HepG2 (cell line): ENCODE results near the gene KRTAP3-2. TPM values are rescaled to one million over a fixed set of nuclear protein-coding genes. Genes with fewer than 3 reads are reported as not detected.
A peak's percentile ranks its signal among the peaks of the same experiment; 100 is the strongest.

Experiments
- ADNP ChIP-seq: sonication (generic); formaldehyde crosslinking; IDR thresholded peaks from 2 replicates; pipeline ENCODE4 v1.4.0; 2020; ENCODE audit warnings: missing genetic modification reagents
- CREB1 ChIP-seq, 2 experiments: fragments of 450-650 bp in 1 of 2; IDR thresholded peaks; 2 replicates each; pipeline ENCODE4 v1.6.1; 2016 to 2017; ENCODE audit warnings: control low read depth in 1 of 2, mild to moderate bottlenecking in 1 of 2, missing compliant biosample characterization in 1 of 2, missing genetic modification characterization in 1 of 2
- ETV6 ChIP-seq: sonication (generic); formaldehyde crosslinking; conservative IDR thresholded peaks from 2 replicates; pipeline ENCODE4 v1.4.0; 2020; ENCODE audit warnings: missing genetic modification reagents
- HNF1A ChIP-seq, 2 experiments: sonication (generic) in 1 of 2; formaldehyde crosslinking in 1 of 2; IDR thresholded peaks; 2 replicates each; pipeline versions ENCODE4 v1.4.0 to v1.6.1; 2016 to 2020; ENCODE audit warnings: borderline replicate concordance in 1 of 2, low read depth in 1 of 2, mild to moderate bottlenecking in 1 of 2, missing genetic modification reagents in 1 of 2
- HNF4A ChIP-seq: sonication (generic); formaldehyde crosslinking; IDR thresholded peaks from 2 replicates; pipeline ENCODE4 v1.4.0; 2020; ENCODE audit warnings: missing genetic modification reagents
- LCORL ChIP-seq, 2 experiments: fragments of 450-650 bp in 1 of 2; sonication (generic) in 1 of 2; formaldehyde crosslinking in 1 of 2; IDR thresholded peaks; 2 replicates each; pipeline versions ENCODE4 v1.5.0 to v1.6.1; 2017 to 2020; ENCODE audit warnings: antibody characterized with exemption in 1 of 2, missing genetic modification reagents in 1 of 2
- MATR3 ChIP-seq: sonication (generic); formaldehyde crosslinking; IDR thresholded peaks from 2 replicates; pipeline ENCODE4 v1.4.0; 2020; ENCODE audit warnings: missing genetic modification reagents
- MXI1 ChIP-seq: IDR thresholded peaks from 3 replicates; pipeline ENCODE4 v1.6.1; 2012; ENCODE audit warnings: low read depth, low read length, inconsistent platforms, borderline replicate concordance
- MYC ChIP-seq: sonication (generic); formaldehyde crosslinking; IDR thresholded peaks from 2 replicates; pipeline ENCODE4 v1.9.0; 2021; ENCODE audit warnings: missing genetic modification reagents, borderline replicate concordance
- PHF20 ChIP-seq: sonication (generic); formaldehyde crosslinking; IDR thresholded peaks from 2 replicates; pipeline ENCODE4 v1.5.0; 2020; ENCODE audit warnings: mild to moderate bottlenecking, missing genetic modification reagents
- ZNF12 ChIP-seq: sonication (generic); formaldehyde crosslinking; IDR thresholded peaks from 2 replicates; pipeline ENCODE4 v1.5.0; 2020; ENCODE audit warnings: missing genetic modification reagents
- ZNF136 ChIP-seq: sonication (generic); formaldehyde crosslinking; IDR thresholded peaks from 2 replicates; pipeline ENCODE4 v1.8.1; 2022; ENCODE audit warnings: low read depth, mild to moderate bottlenecking, moderate library complexity, missing genetic modification reagents
- ZNF17 ChIP-seq: sonication (generic); formaldehyde crosslinking; IDR thresholded peaks from 2 replicates; pipeline ENCODE4 v1.5.0; 2020; ENCODE audit warnings: mild to moderate bottlenecking, missing genetic modification reagents
- ZNF205 ChIP-seq: IDR thresholded peaks from 2 replicates; pipeline ENCODE4 v1.6.1; 2018; ENCODE audit warnings: missing biosample characterization, missing genetic modification reagents
- ZNF350 ChIP-seq: sonication (generic); formaldehyde crosslinking; IDR thresholded peaks from 2 replicates; pipeline ENCODE4 v1.4.0; 2020; ENCODE audit warnings: mild to moderate bottlenecking, low read depth, missing genetic modification reagents, borderline replicate concordance
- ZNF549 ChIP-seq: sonication (generic); formaldehyde crosslinking; IDR thresholded peaks from 2 replicates; pipeline ENCODE4 v1.5.0; 2020; ENCODE audit warnings: missing genetic modification reagents
- ZNF574 ChIP-seq: sonication (generic); formaldehyde crosslinking; IDR thresholded peaks from 2 replicates; pipeline ENCODE4 v1.4.0; 2020; ENCODE audit warnings: missing genetic modification reagents
- ZNF781 ChIP-seq: sonication (generic); formaldehyde crosslinking; IDR thresholded peaks from 2 replicates; pipeline ENCODE4 v1.5.1; 2020; ENCODE audit warnings: borderline replicate concordance, mild to moderate bottlenecking, missing genetic modification reagents; ENCODE audit errors: not compliant biosample characterization
- ZZZ3 ChIP-seq: sonication (generic); formaldehyde crosslinking; IDR thresholded peaks from 2 replicates; pipeline ENCODE4 v1.4.0; 2020; ENCODE audit warnings: missing genetic modification reagents, mild to moderate bottlenecking, borderline replicate concordance
- polyA plus RNA-seq, 8 experiments: library from polyadenylated mRNA; depleted of rRNA in 3 of 8; stranded (reverse) in 7 of 8; unstranded in 1 of 8; fragments of >200 nt; fragmentation: Illumina TruSeq in 4 of 8; extraction: Trizol in 4 of 8; gene quantifications; 2 replicates each; pipeline versions ENCODE4 v1.2.1 to v1.2.3, GENCODE V29; 2011 to 2016; ENCODE audit warnings: low read depth in 4 of 8, missing spikeins in 1 of 8, mixed read lengths in 1 of 8; ENCODE audit not compliant: insufficient read depth in 1 of 8
- total RNA-seq, 5 experiments: library from RNA; depleted of rRNA; stranded (reverse); fragments of >200 nt; fragmentation: Illumina TruSeq; extraction: Trizol; gene quantifications; 2 replicates each; pipeline ENCODE4 v1.2.3, GENCODE V29; 2016; ENCODE audit warnings: low read depth in 1 of 5
- TF ChIP-seq, protein P1 (sequence below): IDR thresholded peaks from 2 replicates; pipeline ENCODE4 v1.6.1; 2018; ENCODE audit warnings: missing genetic modification reagents, mild to moderate bottlenecking, missing compliant biosample characterization

The KRTAP3-2 gene
- total and polyA plus RNA-seq, 2 of the 13 experiments (the other 11 are each of a cell fraction or from before 2014, with no cell fraction given): not detected

DNA sequence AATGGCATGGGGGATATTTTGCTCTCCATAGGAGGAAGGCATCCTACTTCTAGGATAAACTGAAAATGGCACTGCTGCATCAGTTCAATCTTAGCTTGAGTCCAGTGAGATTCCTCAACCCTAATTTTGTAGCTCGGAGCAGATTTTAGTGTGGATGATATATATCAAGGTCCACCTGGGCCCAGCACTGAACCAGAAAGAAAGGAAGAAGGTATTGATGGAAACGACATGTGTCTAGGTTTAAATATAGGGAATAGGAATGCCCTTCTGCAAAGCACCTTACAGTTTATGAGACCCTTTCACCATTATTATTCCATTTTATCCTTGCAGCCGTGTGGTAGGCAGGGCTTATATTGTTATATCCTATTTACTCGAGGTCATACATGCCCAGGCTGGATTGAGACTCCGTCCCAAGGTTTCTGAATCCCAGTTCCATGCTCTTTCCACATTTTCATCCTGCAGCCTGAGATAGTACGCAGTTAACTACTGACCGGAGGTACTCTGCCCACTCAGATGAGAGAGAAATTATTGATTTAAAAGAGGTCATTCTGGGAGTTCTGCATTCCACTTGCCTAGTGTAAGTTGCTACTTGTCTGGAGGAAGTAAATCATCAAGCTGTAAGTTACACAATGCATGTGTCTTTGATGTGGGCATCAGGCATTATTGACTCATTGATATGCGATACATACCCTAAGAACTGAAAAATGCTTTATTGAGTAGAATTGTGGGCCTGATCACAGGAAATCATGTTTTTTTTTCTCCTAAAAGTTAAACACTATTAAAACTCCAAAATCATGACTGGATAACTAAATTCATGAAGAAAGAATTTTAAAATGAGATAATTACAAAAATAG lies 43.1 kb downstream of the KRTAP3-2 start (continued):
- TF ChIP-seq ZZZ3 (CRISPR knock-in tag) (no peak; the same call in 1 of the 2 replicates), ETV6 (peak; percentile 85), ZNF17 (CRISPR knock-in tag) (no peak), ZNF136 (CRISPR knock-in tag) (no peak), ZNF549 (CRISPR knock-in tag) (no peak), ZNF205 (CRISPR knock-in tag) (peak; percentile 97), HNF4A (CRISPR knock-in tag) (peak; percentile 88), CREB1 (IDR thresholded peaks at IDR 0.05) (peak; percentile 74), CREB1 (CRISPR knock-in tag; IDR thresholded peaks at IDR 0.05) (peak; percentile 91), HNF1A (IDR thresholded peaks at IDR 0.05; ENCODE audit: low read depth) (peak; percentile 96), HNF1A (CRISPR knock-in tag; IDR thresholded peaks at IDR 0.05; ENCODE audit: borderline replicate concordance) (peak; percentile 98), ZNF574 (peak; percentile 63; the same call in 1 of the 2 replicates), MYC (CRISPR knock-in tag) (no peak), ZNF12 (peak; percentile 82), PHF20 (CRISPR knock-in tag) (no peak), MXI1 (peak; percentile 24; the same call in 1 of the 3 replicates), MATR3 (no peak), ZNF350 (no peak), ADNP (no peak), LCORL (IDR thresholded peaks at IDR 0.05) (peak; percentile 91), LCORL (CRISPR knock-in tag; IDR thresholded peaks at IDR 0.05) (peak; percentile 93), ZNF781 (CRISPR knock-in tag) (peak; percentile 81)
- TF ChIP-seq, protein P1, sequence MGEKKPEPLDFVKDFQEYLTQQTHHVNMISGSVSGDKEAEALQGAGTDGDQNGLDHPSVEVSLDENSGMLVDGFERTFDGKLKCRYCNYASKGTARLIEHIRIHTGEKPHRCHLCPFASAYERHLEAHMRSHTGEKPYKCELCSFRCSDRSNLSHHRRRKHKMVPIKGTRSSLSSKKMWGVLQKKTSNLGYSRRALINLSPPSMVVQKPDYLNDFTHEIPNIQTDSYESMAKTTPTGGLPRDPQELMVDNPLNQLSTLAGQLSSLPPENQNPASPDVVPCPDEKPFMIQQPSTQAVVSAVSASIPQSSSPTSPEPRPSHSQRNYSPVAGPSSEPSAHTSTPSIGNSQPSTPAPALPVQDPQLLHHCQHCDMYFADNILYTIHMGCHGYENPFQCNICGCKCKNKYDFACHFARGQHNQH: peak; percentile 99
